Inflammatory macrophage treated with lipopolysaccharide for 4 hours (primary cell): Measurements from ENCODE around the gene CYP2J2.
"Not testable (repeated sequence)": the region's sequence is repeated elsewhere in the genome, so short reads cannot be mapped to it uniquely, and the experiment has no call there.

ENCODE experiments used
- DNase-seq: peaks from one replicate; pipeline ENCODE4 v3.0.0-alpha.2; 2020

The CYP2J2 gene

GRCh38 chr1:59856725-59857338, 69.7 kb downstream of the CYP2J2 start:
- no peak for DNase-seq

GRCh38 chr1:59855297-59855696, 71.3 kb downstream of the CYP2J2 start:
- not testable (repeated sequence) for DNase-seq

- no peak for DNase-seq
Observed at GRCh38 chr1:59852117-59852516, 74.5 kb downstream of the CYP2J2 start.

- no peak for DNase-seq
Observed at GRCh38 chr1:59846895-59847282, 79.7 kb downstream of the CYP2J2 start.

GRCh38 chr1:59846209-59846894, 80.2 kb downstream of the CYP2J2 start:
- no peak for DNase-seq

GRCh38 chr1:59845091-59845490, 81.5 kb downstream of the CYP2J2 start:
- no peak for DNase-seq
